ENCODE results near the gene DOK6.
A peak's percentile ranks its signal among the peaks of the same experiment; 100 is the strongest.

Gene DOK6

GRCh38 chr18:69399253-69399652 is 1.4 kb upstream of the DOK6 start:
- no peaks in the 10 kb centered on the region for H3K9me3 ChIP-seq
- in situ Hi-C loops (cut with MboI; ENCODE audit: low sequenced_read_pairs) = loop anchor here (25.0 kb wide), 1 partner anchor 88 kb away; no protein-coding TSS in a partner anchor
- no peak overlapping the region for H3K4me3 ChIP-seq
- no peak for DNase-seq (ENCODE audit: low spot score in 2 of 2)
- no peaks in the 10 kb centered on the region for H3K36me3 ChIP-seq (replicated peaks)
- no peaks in the 10 kb centered on the region for H3K4me1 ChIP-seq
- no peaks in the 10 kb centered on the region for H3K27me3 ChIP-seq (ENCODE audit: low read depth)

- H3K36me3 ChIP-seq (replicated peaks) = no peaks in the 10 kb centered on the region
- H3K4me3 ChIP-seq = no peak overlapping the region
- in situ Hi-C loops (cut with MboI; ENCODE audit: low sequenced_read_pairs) = no loop called here
- no peaks in the 10 kb centered on the region for H3K9me3 ChIP-seq
- no peaks in the 10 kb centered on the region for H3K4me1 ChIP-seq
- no peaks in the 10 kb centered on the region for H3K27me3 ChIP-seq (ENCODE audit: low read depth)
- DNase-seq (ENCODE audit: low spot score in 2 of 2) = no peak
Observed at GRCh38 chr18:69400976-69401225, 213 bp downstream of the DOK6 start.

GRCh38 chr18:69401226-69401971 is 711 bp downstream of the DOK6 start:
- Histone ChIP-seq H3K4me1 (no peaks in the 10 kb centered on the region), H3K9me3 (no peaks in the 10 kb centered on the region), H3K4me3 (no peak overlapping the region), H3K27me3 (ENCODE audit: low read depth) (no peaks in the 10 kb centered on the region), H3K36me3 (replicated peaks) (no peaks in the 10 kb centered on the region)
- in situ Hi-C loops (cut with MboI; ENCODE audit: low sequenced_read_pairs) = no loop called here
- no peak for DNase-seq (ENCODE audit: low spot score in 2 of 2)

GRCh38 chr18:69401972-69402532 is 1.4 kb downstream of the DOK6 start:
- no peaks in the 10 kb centered on the region for H3K9me3 ChIP-seq
- no peak for DNase-seq (ENCODE audit: low spot score in 2 of 2)
- H3K27me3 ChIP-seq (ENCODE audit: low read depth) = no peaks in the 10 kb centered on the region
- no peak overlapping the region for H3K4me3 ChIP-seq
- H3K4me1 ChIP-seq = no peaks in the 10 kb centered on the region
- in situ Hi-C loops (cut with MboI; ENCODE audit: low sequenced_read_pairs) = no loop called here
- H3K36me3 ChIP-seq (replicated peaks) = no peaks in the 10 kb centered on the region

GRCh38 chr18:69402533-69402989 is 1.9 kb downstream of the DOK6 start:
- no peak for DNase-seq (ENCODE audit: low spot score in 2 of 2)
- no peaks in the 10 kb centered on the region for H3K9me3 ChIP-seq
- no peak overlapping the region for H3K4me3 ChIP-seq
- no peaks in the 10 kb centered on the region for H3K27me3 ChIP-seq (ENCODE audit: low read depth)
- no peaks in the 10 kb centered on the region for H3K36me3 ChIP-seq (replicated peaks)
- in situ Hi-C loops (cut with MboI; ENCODE audit: low sequenced_read_pairs) = no loop called here
- H3K4me1 ChIP-seq = no peaks in the 10 kb centered on the region

- H3K9me3 ChIP-seq = no peaks in the 10 kb centered on the region
- no peak overlapping the region for H3K4me3 ChIP-seq
- in situ Hi-C loops (cut with MboI; ENCODE audit: low sequenced_read_pairs) = no loop called here
- no peak for DNase-seq (ENCODE audit: low spot score in 2 of 2)
- no peaks in the 10 kb centered on the region for H3K4me1 ChIP-seq
- no peaks in the 10 kb centered on the region for H3K36me3 ChIP-seq (replicated peaks)
- H3K27me3 ChIP-seq (ENCODE audit: low read depth) = no peaks in the 10 kb centered on the region
Observed at GRCh38 chr18:69408522-69408921, 7.8 kb downstream of the DOK6 start.

GRCh38 chr18:69411199-69411598 is 10.5 kb downstream of the DOK6 start:
- Histone ChIP-seq H3K36me3 (replicated peaks) (no peaks in the 10 kb centered on the region), H3K4me1 (no peaks in the 10 kb centered on the region), H3K27me3 (ENCODE audit: low read depth) (no peaks in the 10 kb centered on the region), H3K4me3 (no peak overlapping the region), H3K9me3 (no peaks in the 10 kb centered on the region)
- DNase-seq (ENCODE audit: low spot score in 2 of 2) = no peak
- in situ Hi-C loops (cut with MboI; ENCODE audit: low sequenced_read_pairs) = no loop called here

GRCh38 chr18:69414184-69414583 is 13.5 kb downstream of the DOK6 start:
- in situ Hi-C loops (cut with MboI; ENCODE audit: low sequenced_read_pairs) = no loop called here
- DNase-seq (ENCODE audit: low spot score in 2 of 2) = no peak
- H3K27me3 ChIP-seq (ENCODE audit: low read depth) = no peaks in the 10 kb centered on the region
- H3K4me3 ChIP-seq = no peak overlapping the region
- H3K4me1 ChIP-seq = no peaks in the 10 kb centered on the region
- H3K36me3 ChIP-seq (replicated peaks) = no peaks in the 10 kb centered on the region
- H3K9me3 ChIP-seq = no peaks in the 10 kb centered on the region

GRCh38 chr18:69432847-69433246 is 32.2 kb downstream of the DOK6 start:
- H3K4me1 ChIP-seq = no peaks in the 10 kb centered on the region
- no peak for DNase-seq (ENCODE audit: low spot score in 2 of 2)

GRCh38 chr18:69435000-69435399 is 34.3 kb downstream of the DOK6 start:
- H3K27me3 ChIP-seq (ENCODE audit: low read depth) = no peaks in the 10 kb centered on the region
- H3K36me3 ChIP-seq (replicated peaks) = no peaks in the 10 kb centered on the region
- no peak overlapping the region for H3K4me3 ChIP-seq
- no peaks in the 10 kb centered on the region for H3K9me3 ChIP-seq
- no peak for DNase-seq (ENCODE audit: low spot score in 2 of 2)
- no peaks in the 10 kb centered on the region for H3K4me1 ChIP-seq
- in situ Hi-C loops (cut with MboI; ENCODE audit: low sequenced_read_pairs) = no loop called here

More at GRCh38 chr18:69432847-69433246, 32.2 kb downstream of the DOK6 start:
- Histone ChIP-seq H3K4me3 (no peak overlapping the region), H3K36me3 (replicated peaks) (no peaks in the 10 kb centered on the region), H3K27me3 (ENCODE audit: low read depth) (no peaks in the 10 kb centered on the region), H3K9me3 (no peaks in the 10 kb centered on the region)
- in situ Hi-C loops (cut with MboI; ENCODE audit: low sequenced_read_pairs) = no loop called here

- Histone ChIP-seq H3K9me3 (no peaks in the 10 kb centered on the region), H3K27me3 (ENCODE audit: low read depth) (no peaks in the 10 kb centered on the region), H3K4me3 (no peak overlapping the region), H3K4me1 (no peaks in the 10 kb centered on the region), H3K36me3 (replicated peaks) (no peaks in the 10 kb centered on the region)
- in situ Hi-C loops (cut with MboI; ENCODE audit: low sequenced_read_pairs) = no loop called here
- DNase-seq (ENCODE audit: low spot score in 2 of 2) = no peak
Observed at GRCh38 chr18:69444221-69444620, 43.5 kb downstream of the DOK6 start.

- in situ Hi-C loops (cut with MboI; ENCODE audit: low sequenced_read_pairs) = no loop called here
- Histone ChIP-seq H3K4me1 (no peaks in the 10 kb centered on the region), H3K4me3 (no peak overlapping the region), H3K27me3 (ENCODE audit: low read depth) (no peaks in the 10 kb centered on the region), H3K36me3 (replicated peaks) (no peaks in the 10 kb centered on the region), H3K9me3 (no peaks in the 10 kb centered on the region)
- DNase-seq (ENCODE audit: low spot score in 2 of 2) = no peak
Observed at GRCh38 chr18:69447886-69448285, 47.2 kb downstream of the DOK6 start.

GRCh38 chr18:69455125-69455524 is 54.4 kb downstream of the DOK6 start:
- Histone ChIP-seq H3K27me3 (ENCODE audit: low read depth) (no peaks in the 10 kb centered on the region), H3K9me3 (no peaks in the 10 kb centered on the region), H3K4me3 (no peak overlapping the region), H3K36me3 (replicated peaks) (no peaks in the 10 kb centered on the region), H3K4me1 (no peaks in the 10 kb centered on the region)
- no peak for DNase-seq (ENCODE audit: low spot score in 2 of 2)
- in situ Hi-C loops (cut with MboI; ENCODE audit: low sequenced_read_pairs) = no loop called here

- H3K4me1 ChIP-seq = no peaks in the 10 kb centered on the region
- in situ Hi-C loops (cut with MboI; ENCODE audit: low sequenced_read_pairs) = no loop called here
- H3K4me3 ChIP-seq = no peak overlapping the region
- no peaks in the 10 kb centered on the region; the same call in 1 of the 2 replicates for H3K9me3 ChIP-seq
- no peaks in the 10 kb centered on the region for H3K27me3 ChIP-seq (ENCODE audit: low read depth)
- DNase-seq (ENCODE audit: low spot score in 2 of 2) = peak in 1 of 2 experiments; percentile 50
- no peaks in the 10 kb centered on the region for H3K36me3 ChIP-seq (replicated peaks)
Observed at GRCh38 chr18:69469444-69469919, 68.8 kb downstream of the DOK6 start.
